WERI-Rb-1 (cell line): Measurements from ENCODE around the gene ADAMTS18.

Experiments used
- DNase-seq: peaks from one replicate; pipeline ENCODE4 v3.0.0-alpha.2; 2020
- H3K27ac ChIP-seq: fragments of 250-450 bp; sonication (Bioruptor Pico); 2 replicates; pipeline ENCODE4 v1.5.1; 2020; ENCODE audit warnings: mild to moderate bottlenecking, moderate library complexity
- H3K27me3 ChIP-seq: fragments of 250-450 bp; sonication (Bioruptor Pico); 2 replicates; pipeline ENCODE4 v1.5.1; 2021; ENCODE audit warnings: mild to moderate bottlenecking, low read depth, moderate library complexity; ENCODE audit not compliant: insufficient read depth, severe bottlenecking
- H3K36me3 ChIP-seq: fragments of 250-450 bp; sonication (Bioruptor Pico); 2 replicates; pipeline ENCODE4 v1.5.1; 2020; ENCODE audit warnings: mild to moderate bottlenecking, moderate library complexity
- H3K4me3 ChIP-seq: 2 replicates; pipeline ENCODE4 v1.5.1; 2011; ENCODE audit warnings: low read depth, mild to moderate bottlenecking, control low read depth, low read length
- H3K9me3 ChIP-seq: fragments of 250-450 bp; sonication (Bioruptor Pico); 2 replicates; pipeline ENCODE4 v1.5.1; 2021; ENCODE audit warnings: mild to moderate bottlenecking, moderate library complexity; ENCODE audit not compliant: severe bottlenecking
- TF ChIP-seq, protein P1 (sequence below): IDR thresholded peaks from 2 replicates; pipeline ENCODE4 v1.5.1; 2011; ENCODE audit warnings: low read depth, mild to moderate bottlenecking, control low read depth, inconsistent platforms, low read length

Gene ADAMTS18

DNA sequence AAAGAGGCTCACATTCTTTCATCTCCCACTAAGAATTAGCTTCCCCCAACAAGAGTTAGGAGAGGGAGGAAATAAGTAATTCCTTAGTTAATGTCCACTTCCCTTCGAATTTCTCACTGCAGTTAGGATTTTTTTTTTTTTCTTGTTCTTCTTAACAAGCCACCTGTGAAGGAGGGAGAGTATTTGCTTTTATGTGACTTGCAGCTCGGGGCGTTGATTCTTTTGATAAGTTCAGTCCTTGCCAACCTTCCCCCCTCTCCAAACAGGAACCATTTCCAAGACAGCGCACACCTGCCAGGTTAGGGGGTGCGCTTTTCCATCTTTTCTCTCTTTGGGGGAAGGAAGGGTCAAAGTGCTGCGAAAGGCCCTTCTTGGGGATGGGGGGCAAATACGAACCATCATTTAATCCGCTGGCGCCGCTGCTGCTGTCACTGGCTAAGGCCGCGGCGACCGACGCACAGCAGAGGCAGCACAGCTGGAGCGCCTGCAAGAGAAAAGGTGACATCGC, 758 bp downstream of the ADAMTS18 start:
- H3K27me3 ChIP-seq, result peaks cover 57% of the 10 kb centered on the region
- no peak for DNase-seq

DNA sequence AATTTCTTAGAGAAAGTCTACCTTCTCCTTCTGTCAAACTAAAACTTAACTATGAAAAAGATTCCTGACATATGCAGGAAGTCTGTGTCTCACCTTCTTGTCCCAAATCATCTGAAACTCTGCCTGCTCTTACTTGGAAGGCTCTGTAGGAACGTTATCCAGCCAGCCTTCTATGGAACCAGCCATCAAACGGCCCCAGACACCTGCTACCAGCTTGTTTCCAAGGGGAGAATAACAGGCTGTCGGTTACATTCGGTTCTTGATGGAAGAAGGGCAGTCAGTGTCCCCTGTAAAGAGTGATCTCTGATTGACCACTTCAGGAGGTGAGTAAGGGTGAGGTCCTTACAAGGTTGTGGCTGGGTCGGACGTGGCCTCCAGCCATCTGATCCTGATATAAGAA, 1.7 kb downstream of the ADAMTS18 start:
- H3K36me3 ChIP-seq, result no peaks in the 10 kb centered on the region
- no peak for DNase-seq
- H3K27me3 ChIP-seq, result peaks cover 57% of the 10 kb centered on the region
- no peak overlapping the region for H3K27ac ChIP-seq
- TF ChIP-seq, protein P1, sequence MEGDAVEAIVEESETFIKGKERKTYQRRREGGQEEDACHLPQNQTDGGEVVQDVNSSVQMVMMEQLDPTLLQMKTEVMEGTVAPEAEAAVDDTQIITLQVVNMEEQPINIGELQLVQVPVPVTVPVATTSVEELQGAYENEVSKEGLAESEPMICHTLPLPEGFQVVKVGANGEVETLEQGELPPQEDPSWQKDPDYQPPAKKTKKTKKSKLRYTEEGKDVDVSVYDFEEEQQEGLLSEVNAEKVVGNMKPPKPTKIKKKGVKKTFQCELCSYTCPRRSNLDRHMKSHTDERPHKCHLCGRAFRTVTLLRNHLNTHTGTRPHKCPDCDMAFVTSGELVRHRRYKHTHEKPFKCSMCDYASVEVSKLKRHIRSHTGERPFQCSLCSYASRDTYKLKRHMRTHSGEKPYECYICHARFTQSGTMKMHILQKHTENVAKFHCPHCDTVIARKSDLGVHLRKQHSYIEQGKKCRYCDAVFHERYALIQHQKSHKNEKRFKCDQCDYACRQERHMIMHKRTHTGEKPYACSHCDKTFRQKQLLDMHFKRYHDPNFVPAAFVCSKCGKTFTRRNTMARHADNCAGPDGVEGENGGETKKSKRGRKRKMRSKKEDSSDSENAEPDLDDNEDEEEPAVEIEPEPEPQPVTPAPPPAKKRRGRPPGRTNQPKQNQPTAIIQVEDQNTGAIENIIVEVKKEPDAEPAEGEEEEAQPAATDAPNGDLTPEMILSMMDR, result no peak
- no peaks in the 10 kb centered on the region for H3K9me3 ChIP-seq
- no peak overlapping the region for H3K4me3 ChIP-seq

More for the DNA sequence above, 758 bp downstream of the ADAMTS18 start:
- TF ChIP-seq, protein P1, result no peak
- H3K36me3 ChIP-seq, result no peaks in the 10 kb centered on the region
- no peak overlapping the region for H3K27ac ChIP-seq
- peak overlapping the region; percentile 43; the same call in 1 of the 2 replicates for H3K4me3 ChIP-seq
- no peaks in the 10 kb centered on the region for H3K9me3 ChIP-seq

DNA sequence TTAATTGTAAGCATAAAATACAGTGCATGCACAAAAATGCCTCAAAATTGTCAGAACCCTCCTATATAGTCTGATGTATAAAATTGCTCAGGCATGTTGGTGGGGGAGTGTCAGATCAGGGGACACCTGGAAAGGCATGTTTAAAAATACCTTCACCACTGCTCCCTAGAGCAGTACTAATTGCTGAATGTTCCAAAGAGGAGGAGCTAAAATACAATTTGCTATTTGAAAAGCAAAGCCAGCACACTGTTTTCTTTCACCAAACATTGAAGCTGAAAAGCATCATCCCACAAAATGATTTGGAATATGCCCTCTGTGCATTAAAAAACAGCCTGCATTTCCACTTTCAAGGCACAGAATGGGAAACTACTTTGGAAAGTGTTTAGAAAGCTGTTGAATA, 2.6 kb downstream of the ADAMTS18 start:
- no peak for DNase-seq
- TF ChIP-seq, protein P1, result no peak
- Histone ChIP-seq H3K9me3 (no peaks in the 10 kb centered on the region), H3K27me3 (peaks cover 55% of the 10 kb centered on the region), H3K36me3 (no peaks in the 10 kb centered on the region), H3K4me3 (no peak overlapping the region), H3K27ac (no peak overlapping the region)

DNA sequence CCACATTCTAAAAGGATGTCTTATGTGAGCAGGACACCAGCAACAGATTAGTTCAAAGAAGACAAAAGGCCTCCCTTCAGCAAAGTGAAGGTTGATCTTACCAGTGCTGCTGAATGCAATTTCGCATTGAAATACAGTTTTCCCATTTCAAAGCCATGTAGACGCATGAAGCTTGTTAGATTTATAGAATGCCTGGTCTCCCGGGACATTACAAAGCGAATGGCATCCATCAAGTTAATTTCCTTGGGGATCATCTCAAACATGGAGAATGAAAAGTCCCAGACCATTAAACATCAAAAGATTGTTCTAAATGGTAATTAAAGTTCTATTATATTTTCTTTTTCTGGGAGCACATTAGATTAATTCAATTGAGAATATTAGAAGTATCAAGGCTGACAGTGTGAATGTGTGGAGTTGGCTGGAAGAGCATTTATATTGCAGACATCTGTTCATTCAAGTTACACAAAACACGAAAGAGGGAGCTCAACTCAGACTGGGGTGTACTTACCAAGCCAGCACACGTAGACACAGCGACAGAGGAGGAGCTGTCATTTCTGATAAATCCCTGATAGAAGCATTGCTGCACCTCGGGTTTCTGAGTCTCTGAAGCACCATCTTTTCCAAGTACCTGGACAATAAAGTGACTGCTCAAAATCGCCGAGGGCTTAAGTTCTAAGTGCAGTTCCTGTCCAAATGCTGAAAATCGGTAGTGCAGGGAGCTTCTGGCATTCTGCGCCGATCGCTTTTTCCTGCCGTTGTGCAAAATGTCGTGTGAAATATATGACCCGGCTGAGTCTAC, 3.8 kb downstream of the ADAMTS18 start:
- Histone ChIP-seq H3K36me3 (no peaks in the 10 kb centered on the region), H3K9me3 (no peaks in the 10 kb centered on the region), H3K4me3 (no peak overlapping the region), H3K27me3 (peaks cover 45% of the 10 kb centered on the region), H3K27ac (no peak overlapping the region)
- TF ChIP-seq, protein P1, result no peak
- DNase-seq, result no peak

DNA sequence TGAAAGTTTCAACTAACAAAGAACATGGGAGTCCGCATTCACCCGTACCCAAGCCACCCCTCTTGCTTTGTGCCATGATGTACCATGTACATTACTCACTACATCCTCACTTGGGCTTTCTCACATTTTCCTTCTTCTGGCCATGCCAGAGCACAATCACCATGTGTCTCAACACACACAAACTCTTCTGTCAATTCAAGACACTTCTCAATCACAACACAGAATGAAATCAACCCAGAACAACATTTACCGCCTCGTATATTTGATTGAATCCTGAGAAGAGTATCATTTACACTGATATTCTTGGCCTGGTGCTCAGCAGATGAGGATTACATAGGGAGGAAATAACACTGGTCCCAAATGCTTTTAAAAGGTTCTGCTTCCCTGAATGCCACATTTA, 4.5 kb downstream of the ADAMTS18 start:
- no peak for DNase-seq
- TF ChIP-seq, protein P1, result no peak
- H3K36me3 ChIP-seq, result no peaks in the 10 kb centered on the region
- H3K4me3 ChIP-seq, result no peak overlapping the region
- H3K9me3 ChIP-seq, result no peaks in the 10 kb centered on the region
- no peak overlapping the region for H3K27ac ChIP-seq
- H3K27me3 ChIP-seq, result peaks cover 40% of the 10 kb centered on the region
